ENCODE results near the gene TRIM47.
"Not testable (repeated sequence)": the region's sequence is repeated elsewhere in the genome, so short reads cannot be mapped to it uniquely, and the experiment has no call there.

GRCh38 chr17:75870228-75870627, 8.2 kb downstream of the TRIM47 start:
- TF ChIP-seq POLR2A (IDR thresholded peaks at IDR 0.05; ENCODE audit: extremely low read depth, insufficient read length); CTCF (IDR thresholded peaks at IDR 0.05; ENCODE audit: low read depth, low read length): not testable (repeated sequence)

Data from NB4 (cell line).